Measurements from ENCODE around the gene NAALADL2. TPM values are rescaled to one million over a fixed set of nuclear protein-coding genes. Genes with fewer than 3 reads are reported as not detected.

The NAALADL2 gene
- polyA plus RNA-seq, 2 of the 4 experiments (the other 2 are of a cell fraction), result 0.09 to 0.28 TPM

GRCh38 chr3:175792245-175792644, 933.1 kb downstream of the NAALADL2 start:
- ATAC-seq (no peak), FAIRE-seq (no peak), DNase-seq (ENCODE audit: low read depth in 1 of 2, low spot score in 1 of 2) (no peak)
- TF ChIP-seq ELK1 (IDR thresholded peaks at IDR 0.05; ENCODE audit: low read depth, low read length) (no peak), RCOR1 (IDR thresholded peaks at IDR 0.05; ENCODE audit: low read depth, low read length) (no peak)
- Histone ChIP-seq H3K4me3 (no peak overlapping the region), H3K27ac (no peak overlapping the region), H3K4me2 (no peak overlapping the region), H3K4me1 (no peaks in the 10 kb centered on the region), H3K9me3 (no peaks in the 10 kb centered on the region)
- ChIA-PET CTCF (interaction anchor here (0.6 kb wide), 1 partner anchor 85 kb away, joined by 3 read pairs; no protein-coding TSS in a partner anchor), POLR2A (no interaction called here)

GRCh38 chr3:175798326-175798725, 939.2 kb downstream of the NAALADL2 start:
- no peak for DNase-seq (ENCODE audit: low read depth in 1 of 2, low spot score in 1 of 2)
- no peak for FAIRE-seq
- no peak overlapping the region for H3K27ac ChIP-seq
- no peak overlapping the region for H3K4me3 ChIP-seq
- ChIA-PET POLR2A (no interaction called here), CTCF (no interaction called here)
- TF ChIP-seq POLR2A (IDR thresholded peaks at IDR 0.05; ENCODE audit: low read length), result no peak
- TF ChIP-seq RFX5 (IDR thresholded peaks at IDR 0.05), result no peak
- no peaks in the 10 kb centered on the region for H3K4me1 ChIP-seq
- H3K9me3 ChIP-seq, result no peaks in the 10 kb centered on the region
- ATAC-seq, result no peak
- no peak overlapping the region for H3K4me2 ChIP-seq

GRCh38 chr3:175805825-175806224, 946.7 kb downstream of the NAALADL2 start:
- WGBS (ENCODE audit: missing lambda C conversion rate), result 4% methylated on average over 2 of the region's 2 CpGs
- no peak for FAIRE-seq

GRCh38 chr3:175807175-175807574, 948.0 kb downstream of the NAALADL2 start:
- H3K4me3 ChIP-seq, result no peak overlapping the region
- H3K27ac ChIP-seq, result no peak overlapping the region
- H3K9me3 ChIP-seq, result no peaks in the 10 kb centered on the region
- no peak overlapping the region for H3K4me2 ChIP-seq
- ATAC-seq, result no peak
- 8% methylated on average over 1 of the region's 1 CpG for WGBS (ENCODE audit: missing lambda C conversion rate)
- DNase-seq (ENCODE audit: low read depth in 1 of 2, low spot score in 1 of 2), result no peak
- POLR2A ChIA-PET, result no interaction called here
- no peak for FAIRE-seq
- no peaks in the 10 kb centered on the region for H3K4me1 ChIP-seq
- CTCF ChIA-PET, result no interaction called here
- TF ChIP-seq MAFK (IDR thresholded peaks at IDR 0.05; ENCODE audit: partially characterized antibody) (peak; percentile 55), PHF8 (IDR thresholded peaks at IDR 0.05; ENCODE audit: borderline replicate concordance, low read depth) (no peak)

More at GRCh38 chr3:175805825-175806224, 946.7 kb downstream of the NAALADL2 start:
- H3K4me2 ChIP-seq, result no peak overlapping the region
- H3K4me1 ChIP-seq, result no peaks in the 10 kb centered on the region
- ChIA-PET CTCF (no interaction called here), POLR2A (no interaction called here)
- H3K4me3 ChIP-seq, result no peak overlapping the region
- no peaks in the 10 kb centered on the region for H3K9me3 ChIP-seq
- ATAC-seq (no peak), DNase-seq (ENCODE audit: low read depth in 1 of 2, low spot score in 1 of 2) (no peak)
- no peak overlapping the region for H3K27ac ChIP-seq
- TF ChIP-seq ZSCAN20 (CRISPR knock-in tag; IDR thresholded peaks at IDR 0.05), result no peak
- no peak for TF ChIP-seq RCOR1 (IDR thresholded peaks at IDR 0.05; ENCODE audit: low read depth, low read length)
- TF ChIP-seq NFE2L2 (conservative IDR thresholded peaks at IDR 0.05; ENCODE audit: low read length), result no peak
- TF ChIP-seq HOXB13 (CRISPR knock-in tag; IDR thresholded peaks at IDR 0.05; ENCODE audit: low read depth), result no peak
- TF ChIP-seq GATA3 (IDR thresholded peaks at IDR 0.05; ENCODE audit: borderline replicate concordance), result no peak
- no peak for TF ChIP-seq CTCF (IDR thresholded peaks at IDR 0.05)
- no peak for TF ChIP-seq TP53 (CRISPR knock-in tag; IDR thresholded peaks at IDR 0.05)
- no peak for TF ChIP-seq USF2 (IDR thresholded peaks at IDR 0.05)
- no peak for TF ChIP-seq MAZ (IDR thresholded peaks at IDR 0.05; ENCODE audit: borderline replicate concordance, low read depth, low read length)
- no peak for TF ChIP-seq FOXS1 (CRISPR knock-in tag; IDR thresholded peaks at IDR 0.05)

Measured in A549 (cell line).